Muscle of leg (tissue), 16 donors: ENCODE results near the gene ABCC11. TPM values are rescaled to one million over a fixed set of nuclear protein-coding genes. Genes with fewer than 3 reads are reported as not detected.

Source experiments
- DNase-seq: peaks from one replicate; pipeline ENCODE4 v3.0.0; 2013
- H3K27ac ChIP-seq: one replicate; pipeline ENCODE4 v1.5.1; 2013; ENCODE audit warnings: mild to moderate bottlenecking, low read length, control low read depth
- H3K27me3 ChIP-seq: one replicate; pipeline ENCODE4 v1.6.1; 2013; ENCODE audit warnings: low read length; ENCODE audit not compliant: control insufficient read depth, insufficient read depth
- H3K36me3 ChIP-seq: one replicate; pipeline ENCODE4 v1.6.1; 2013; ENCODE audit warnings: low read length; ENCODE audit not compliant: control insufficient read depth, insufficient read depth
- H3K4me1 ChIP-seq: one replicate; pipeline ENCODE4 v1.6.1; 2013; ENCODE audit warnings: low read length; ENCODE audit not compliant: control insufficient read depth, insufficient read depth
- H3K4me3 ChIP-seq: one replicate; pipeline ENCODE4 v1.5.1; 2013; ENCODE audit warnings: low read length, control low read depth
- H3K9me3 ChIP-seq: replicated peaks from 2 replicates; pipeline ENCODE4 v1.6.1; 2013; ENCODE audit warnings: low read depth, low read length; ENCODE audit not compliant: control insufficient read depth
- WGBS: methylation state at CpG from one replicate; pipeline ENCODE4 v1.1.5; 2013; ENCODE audit warnings: missing lambda C conversion rate; ENCODE audit not compliant: insufficient coverage; 5-methylcytosine and 5-hydroxymethylcytosine counted together
- long read RNA-seq, 11 donors: transcript quantifications; one replicate each; lab custom pipeline, GENCODE V29; 2026
- polyA plus RNA-seq, 8 donors: library from polyadenylated mRNA; unstranded; fragments of 120-200 nt; gene quantifications; one replicate each; pipeline versions ENCODE4 v1.2.1 to v1.2.3, GENCODE V29; 2013; ENCODE audit warnings: inconsistent platforms in 1 of 8, low replicate concordance in 1 of 8; ENCODE audit not compliant: insufficient read length in 8 of 8, insufficient read depth in 1 of 8
- total RNA-seq: library from RNA; stranded (reverse); fragments of 120-200 nt; gene quantifications from one replicate; pipeline ENCODE4 v1.2.4, GENCODE V29; 2013

ABCC11 gene
- total RNA-seq (0.04 TPM), polyA plus RNA-seq (under 1 TPM; 0.07 to 0.15 (median 0.11) TPM)
- long read RNA-seq, donor 1, partial matches to known transcripts, result 8 of 15 reads
- long read RNA-seq, donor 1, other reads (novel, unspliced or antisense), result 7 of 15 reads
- long read RNA-seq, donor 2, result 0 reads
- long read RNA-seq, donor 3, partial matches to known transcripts, result 14 of 22 reads
- long read RNA-seq, donor 3, other reads (novel, unspliced or antisense), result 8 of 22 reads
- long read RNA-seq, donor 4, result 0 reads
- long read RNA-seq, donor 5, partial matches to known transcripts, result 64 of 75 reads
- long read RNA-seq, donor 5, other reads (novel, unspliced or antisense), result 11 of 75 reads
- long read RNA-seq, donor 6, result 0 reads
- long read RNA-seq, donor 7, result 0 reads
- long read RNA-seq, donor 8, result 0 reads
- long read RNA-seq, donor 9, result 0 reads
- long read RNA-seq, donor 10, result 0 reads
- long read RNA-seq, donor 11, result 0 reads

DNA sequence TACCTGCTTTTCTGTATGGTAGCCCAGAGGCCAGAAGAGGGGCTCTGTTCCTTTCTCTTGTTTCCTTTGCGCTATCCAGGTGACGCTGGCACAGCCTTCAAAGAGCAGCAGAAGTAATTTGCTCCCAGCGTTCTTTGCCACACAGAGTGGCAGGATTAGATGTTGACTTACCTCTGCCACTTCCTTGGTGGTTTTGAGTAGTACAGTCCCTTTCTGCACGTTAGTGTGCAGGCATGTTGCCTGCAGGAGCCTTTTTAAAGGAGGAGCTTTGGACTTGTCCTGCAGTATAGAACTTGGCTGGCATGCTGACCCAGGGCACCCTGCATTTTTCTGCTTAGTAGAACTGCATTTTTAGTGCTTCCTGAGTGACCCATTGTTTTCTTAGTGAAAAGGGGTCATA lies at the start of gene ABCC11:
ABCC11 (minus strand) TSS at position 229 of the 400 bp plus-strand sequence. CDS start 15,618 bp downstream, outside the sequence.
- H3K36me3 ChIP-seq, result no peaks in the 10 kb centered on the region
- 45% methylated on average over 2 of the region's 4 CpGs for WGBS
- H3K4me3 ChIP-seq, result no peak within 1 kb of the TSS
- no peak for DNase-seq
- no peak within 1 kb of the TSS for H3K27ac ChIP-seq
- H3K27me3 ChIP-seq, result no peaks in the 10 kb centered on the region
- no peaks in the 10 kb centered on the region for H3K9me3 ChIP-seq
- H3K4me1 ChIP-seq, result peaks cover 14% of the 10 kb centered on the region

DNA sequence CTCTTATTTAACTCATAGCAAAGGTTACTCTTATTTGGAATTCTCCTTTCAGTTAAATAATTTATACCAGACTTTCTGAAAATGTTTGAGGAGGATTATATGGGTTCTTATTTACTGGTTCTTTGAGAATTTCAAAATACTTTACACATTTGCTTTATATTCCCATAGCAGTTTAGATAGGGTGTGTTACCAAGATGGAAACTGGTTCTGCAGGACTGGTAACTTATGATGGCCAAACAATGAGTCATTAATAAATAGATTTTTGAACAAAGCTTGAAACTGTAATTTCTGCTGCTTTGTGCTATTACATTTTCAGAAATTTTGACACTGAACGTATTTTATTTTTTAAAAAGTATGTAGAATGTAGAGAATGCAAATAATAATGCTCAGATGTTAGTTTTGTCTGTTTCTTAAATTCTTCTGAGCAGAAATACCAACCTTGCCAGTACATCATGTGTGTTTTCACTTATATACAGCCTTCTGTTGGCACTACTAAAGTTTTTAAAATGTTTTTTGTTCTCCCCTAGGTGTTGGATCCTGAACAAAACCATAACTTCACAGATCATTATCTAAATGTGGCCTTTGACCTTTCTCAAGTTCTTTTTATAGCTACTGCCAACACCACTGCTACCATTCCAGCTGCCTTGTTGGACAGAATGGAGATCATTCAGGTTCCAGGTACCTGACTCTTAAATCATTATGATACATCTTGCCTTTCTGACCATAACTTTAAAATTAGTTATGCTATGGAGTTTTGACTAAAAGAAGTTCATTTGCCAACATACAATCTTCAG lies 48.3 kb upstream of the ABCC11 start:
- peak; percentile 18 for DNase-seq
- Histone ChIP-seq H3K36me3 (peaks cover 38% of the 10 kb centered on the region), H3K9me3 (no peaks in the 10 kb centered on the region), H3K27me3 (no peaks in the 10 kb centered on the region), H3K4me3 (no peak overlapping the region), H3K4me1 (no peaks in the 10 kb centered on the region), H3K27ac (no peak overlapping the region)
- WGBS, result no CpG with 5 or more reads among the region's 1 CpG

DNA sequence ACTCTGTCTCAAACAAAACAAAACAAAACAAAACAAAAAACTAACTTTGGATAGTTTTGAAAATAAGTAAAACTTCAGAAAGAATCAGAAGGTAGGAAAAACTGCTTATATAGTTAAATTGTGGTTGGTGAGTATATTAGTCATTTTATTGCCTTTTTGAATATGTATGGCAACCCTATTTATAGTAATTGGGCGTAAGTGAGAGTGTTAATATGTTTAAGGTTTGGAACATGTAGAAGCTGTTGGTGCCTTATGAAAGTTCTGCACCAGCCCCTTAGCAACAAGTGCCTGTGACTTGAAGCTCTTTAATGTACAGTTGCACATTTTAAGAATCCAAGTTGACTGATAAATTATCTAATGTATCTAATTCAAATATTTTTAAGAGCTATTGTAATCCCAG lies 47.4 kb upstream of the ABCC11 start:
- Histone ChIP-seq H3K4me1 (no peaks in the 10 kb centered on the region), H3K9me3 (no peaks in the 10 kb centered on the region), H3K36me3 (peaks cover 43% of the 10 kb centered on the region), H3K27me3 (no peaks in the 10 kb centered on the region), H3K4me3 (no peak overlapping the region), H3K27ac (no peak overlapping the region)
- no CpG with 5 or more reads among the region's 1 CpG for WGBS
- DNase-seq, result no peak

DNA sequence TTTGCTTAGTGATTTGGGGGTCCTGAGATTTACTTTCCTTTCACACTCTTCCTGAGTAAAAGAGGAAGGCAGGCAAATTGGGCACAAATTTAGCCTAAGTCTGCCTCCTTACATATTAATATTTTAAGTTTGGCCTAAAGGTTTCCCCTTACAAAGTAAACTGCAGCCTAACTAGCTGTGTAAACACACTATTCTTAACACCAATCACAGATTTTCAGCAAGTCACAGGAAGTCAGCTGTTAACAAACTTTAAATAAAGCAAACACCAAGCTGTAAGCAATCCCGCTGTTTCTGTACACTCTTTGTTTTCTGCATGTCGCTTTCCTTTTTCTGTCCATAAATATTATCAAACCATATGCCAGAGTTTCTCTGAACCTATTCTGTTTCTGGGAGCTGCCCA lies 45.1 kb upstream of the ABCC11 start:
- H3K4me3 ChIP-seq, result no peak overlapping the region
- H3K4me1 ChIP-seq, result no peaks in the 10 kb centered on the region
- 100% methylated on average over 2 of the region's 2 CpGs for WGBS
- H3K27me3 ChIP-seq, result no peaks in the 10 kb centered on the region
- DNase-seq, result peak; percentile 8
- peaks cover 34% of the 10 kb centered on the region for H3K36me3 ChIP-seq
- H3K27ac ChIP-seq, result no peak overlapping the region
- peaks cover 3% of the 10 kb centered on the region for H3K9me3 ChIP-seq

DNA sequence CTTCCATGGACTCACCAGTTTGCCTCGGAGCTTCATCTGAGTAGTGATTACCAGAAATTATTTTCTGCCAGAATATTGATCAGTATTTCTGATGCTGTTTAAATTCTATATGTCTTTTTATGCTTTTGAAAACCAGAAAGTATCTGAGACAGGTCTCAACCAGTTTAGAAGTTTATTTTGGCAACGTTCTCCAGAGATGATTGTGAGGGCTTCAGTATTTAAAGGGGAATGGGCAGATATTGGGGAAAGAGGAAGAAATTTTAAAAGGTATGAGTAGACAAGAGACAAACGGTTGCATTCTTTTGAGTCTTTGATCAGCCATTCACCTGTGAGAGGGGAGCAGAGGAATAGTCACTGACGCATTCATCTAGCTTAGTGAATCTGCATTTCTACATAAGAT lies 44.4 kb upstream of the ABCC11 start:
- no peak for DNase-seq
- H3K27ac ChIP-seq, result no peak overlapping the region
- 85% methylated on average over 2 of the region's 4 CpGs for WGBS
- H3K27me3 ChIP-seq, result no peaks in the 10 kb centered on the region
- no peaks in the 10 kb centered on the region for H3K4me1 ChIP-seq
- H3K4me3 ChIP-seq, result no peak overlapping the region
- peaks cover 10% of the 10 kb centered on the region for H3K9me3 ChIP-seq
- H3K36me3 ChIP-seq, result peaks cover 34% of the 10 kb centered on the region

DNA sequence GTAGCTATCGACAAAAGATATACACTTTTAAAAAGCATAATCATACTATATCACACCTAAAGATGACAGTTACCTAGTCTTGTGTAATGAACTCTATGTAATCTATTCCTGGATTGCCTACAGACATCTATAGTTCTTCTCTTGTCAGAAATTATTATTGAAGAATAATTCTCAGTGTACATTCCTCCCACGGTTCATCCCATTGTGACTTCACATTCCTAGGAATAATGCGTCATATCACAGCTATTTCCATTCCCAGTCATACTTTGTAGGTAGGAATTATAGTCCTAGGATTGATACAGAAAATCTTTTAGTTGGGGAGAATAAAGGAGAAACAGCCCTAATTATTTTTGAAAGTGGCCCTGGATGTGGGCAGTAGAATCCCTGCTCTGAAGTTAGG lies 44.0 kb upstream of the ABCC11 start:
- no peaks in the 10 kb centered on the region for H3K4me1 ChIP-seq
- peaks cover 14% of the 10 kb centered on the region for H3K9me3 ChIP-seq
- no CpG with 5 or more reads among the region's 3 CpGs for WGBS
- H3K4me3 ChIP-seq, result no peak overlapping the region
- H3K27me3 ChIP-seq, result no peaks in the 10 kb centered on the region
- no peak for DNase-seq
- no peak overlapping the region for H3K27ac ChIP-seq
- peaks cover 33% of the 10 kb centered on the region for H3K36me3 ChIP-seq

DNA sequence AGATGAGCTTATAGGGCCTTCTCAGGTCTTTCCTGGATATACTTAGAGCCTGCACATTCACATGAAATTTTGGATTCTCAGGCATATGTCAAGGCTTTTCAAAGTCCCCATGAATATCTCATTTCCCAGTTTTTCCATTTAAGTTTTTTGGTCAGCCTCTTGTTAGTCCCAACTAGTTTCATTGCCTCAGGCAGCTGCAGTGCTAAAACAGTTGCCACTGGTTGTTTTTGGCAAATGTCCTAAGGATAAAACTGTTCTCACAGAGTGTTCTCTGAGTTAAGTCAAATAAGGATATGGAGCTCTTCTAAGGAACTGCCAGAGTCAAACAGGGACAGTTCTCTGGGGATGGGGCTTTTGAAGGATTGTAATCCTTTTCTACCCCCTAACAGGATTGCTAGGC lies 39.9 kb upstream of the ABCC11 start:
- DNase-seq, result no peak
- no peaks in the 10 kb centered on the region for H3K27me3 ChIP-seq
- H3K9me3 ChIP-seq, result peaks cover 17% of the 10 kb centered on the region
- H3K4me1 ChIP-seq, result no peaks in the 10 kb centered on the region
- H3K36me3 ChIP-seq, result peaks cover 28% of the 10 kb centered on the region
- no peak overlapping the region for H3K4me3 ChIP-seq
- no peak overlapping the region for H3K27ac ChIP-seq

DNA sequence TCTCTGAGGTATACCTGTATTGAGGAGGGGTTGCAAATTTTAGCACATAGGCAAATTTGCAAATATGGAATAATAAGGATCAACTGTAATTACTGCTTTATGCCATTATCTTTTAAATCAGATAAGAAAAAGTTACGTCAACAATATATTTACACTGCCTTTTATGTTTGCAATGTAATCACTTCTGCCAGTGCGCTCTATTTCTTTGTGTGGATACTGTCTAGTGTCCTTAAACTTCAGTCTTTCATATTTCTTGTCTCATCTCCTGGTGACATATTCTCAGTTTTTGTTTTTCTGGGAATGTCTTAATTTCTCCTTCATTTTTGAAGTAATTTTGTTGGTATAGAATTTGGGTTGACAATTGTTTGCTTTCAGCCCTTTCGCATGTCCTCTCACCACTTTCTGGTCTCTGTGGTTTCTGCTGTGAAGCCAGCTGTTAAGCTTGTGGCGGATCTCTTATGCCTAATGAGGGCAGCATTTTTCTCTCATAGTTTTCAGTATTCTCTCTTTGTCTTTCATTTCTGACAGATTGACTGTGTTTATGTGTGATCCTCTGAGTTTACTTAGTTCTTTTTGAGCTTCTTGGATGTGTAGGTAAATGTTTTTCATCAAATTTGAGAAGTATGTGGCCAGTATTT lies 37.6 kb upstream of the ABCC11 start:
- H3K27ac ChIP-seq, result no peak overlapping the region
- no peak overlapping the region for H3K4me3 ChIP-seq
- peaks cover 17% of the 10 kb centered on the region for H3K9me3 ChIP-seq
- DNase-seq, result no peak
- no peaks in the 10 kb centered on the region for H3K4me1 ChIP-seq
- 100% methylated on average over 1 of the region's 4 CpGs for WGBS
- no peaks in the 10 kb centered on the region for H3K27me3 ChIP-seq
- peaks cover 22% of the 10 kb centered on the region for H3K36me3 ChIP-seq

DNA sequence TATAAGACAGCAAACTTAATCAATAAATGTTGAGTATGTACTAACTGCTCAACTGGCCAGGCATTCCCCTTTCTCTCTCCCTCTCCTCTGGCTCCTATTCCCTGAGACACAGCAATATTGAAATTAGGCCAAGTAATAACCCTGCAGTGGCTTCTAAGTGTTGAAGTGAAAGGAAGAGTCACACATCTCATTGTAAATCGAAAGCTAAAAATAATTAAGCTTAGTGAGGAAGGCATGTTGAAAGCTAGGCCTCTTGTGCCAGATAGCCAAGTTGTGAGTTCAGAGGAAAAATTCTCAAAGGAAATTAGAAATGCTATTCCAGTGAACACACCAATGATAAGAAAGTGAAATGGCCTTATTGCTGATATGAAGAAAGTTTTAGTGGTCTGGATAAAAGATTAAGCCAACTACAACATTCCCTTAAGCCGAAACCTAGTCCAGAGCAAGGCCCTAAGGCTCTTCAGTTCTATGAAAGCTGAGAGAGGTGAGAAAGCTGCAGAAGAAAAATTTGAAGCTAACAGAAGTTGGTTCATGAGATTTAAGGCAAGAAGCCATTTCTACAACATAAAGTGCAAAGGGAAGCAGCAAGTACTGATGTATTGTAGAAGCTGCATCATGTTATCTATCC lies 35.4 kb upstream of the ABCC11 start:
- no CpG with 5 or more reads among the region's 2 CpGs for WGBS
- Histone ChIP-seq H3K36me3 (peaks cover 25% of the 10 kb centered on the region), H3K4me3 (no peak overlapping the region), H3K4me1 (no peaks in the 10 kb centered on the region), H3K27me3 (no peaks in the 10 kb centered on the region), H3K9me3 (peaks cover 17% of the 10 kb centered on the region), H3K27ac (peak overlapping the region; percentile 20)
- DNase-seq, result peak; percentile 8
